Sigmoid colon (tissue), 7 donors: Measurements from ENCODE around the gene PRRT1B. TPM values are rescaled to one million over a fixed set of nuclear protein-coding genes. Genes with fewer than 3 reads are reported as not detected.

ENCODE experiments used
- DNase-seq: peaks from one replicate; pipeline ENCODE4 v3.0.0-alpha.2; 2019
- H3K27ac ChIP-seq, 4 donors: fragments of 200-600 bp; sonication (generic); one replicate each; pipeline ENCODE4 v1.5.1; 2016 to 2019; ENCODE audit warnings: mild to moderate bottlenecking in 1 of 4
- H3K27me3 ChIP-seq, 3 donors: fragments of 200-600 bp; sonication (generic); one replicate each; pipeline ENCODE4 v1.5.1; 2019; ENCODE audit warnings: mild to moderate bottlenecking in 1 of 3
- H3K36me3 ChIP-seq, 4 donors: fragments of 200-600 bp; sonication (generic); one replicate each; pipeline ENCODE4 v1.5.1; 2016 to 2019
- H3K4me1 ChIP-seq, 4 donors: fragments of 200-600 bp; sonication (generic); one replicate each; pipeline ENCODE4 v1.5.1; 2017 to 2019
- H3K4me3 ChIP-seq, 4 donors: fragments of 200-600 bp; sonication (generic); one replicate each; pipeline ENCODE4 v1.5.1; 2017 to 2019; ENCODE audit warnings: mild to moderate bottlenecking in 2 of 4, moderate library complexity in 1 of 4
- H3K9me3 ChIP-seq, 4 donors: fragments of 200-600 bp in 3 of 4; sonication (generic) in 3 of 4; one replicate each; pipeline versions ENCODE4 v1.5.1 to v1.6.1; 2013 to 2019
- CTCF ChIP-seq, 4 experiments: fragments of 450-650 bp in 3 of 4; fragments of 200-600 bp in 1 of 4; IDR thresholded peaks; one replicate each; pipeline ENCODE4 v1.5.1; 2016 to 2019; ENCODE audit warnings: antibody characterized with exemption in 4 of 4, mild to moderate bottlenecking in 3 of 4, moderate library complexity in 2 of 4
- EP300 ChIP-seq, 4 donors: sonication (generic); formaldehyde crosslinking; IDR thresholded peaks; one replicate each; pipeline ENCODE4 v1.6.1; 2017; ENCODE audit warnings: antibody characterized with exemption in 4 of 4
- POLR2A ChIP-seq, 2 donors: fragments of 450-650 bp; IDR thresholded peaks; one replicate each; pipeline ENCODE4 v1.6.1; 2016; ENCODE audit warnings: antibody characterized with exemption in 2 of 2, mild to moderate bottlenecking in 2 of 2, moderate library complexity in 2 of 2
- POLR2AphosphoS5 ChIP-seq, 4 donors: sonication (generic); formaldehyde crosslinking; IDR thresholded peaks; one replicate each; pipeline ENCODE4 v1.6.1; 2017; ENCODE audit warnings: antibody characterized with exemption in 4 of 4
- WGBS, 2 donors: extraction: QIAGEN DNeasy Blood & Tissue Kit; methylation state at CpG; one replicate each; pipeline ENCODE4 v1.1.7; 2013; 5-methylcytosine and 5-hydroxymethylcytosine counted together
- intact Hi-C: fragments of 100-400 bp; cut with DNase I; formaldehyde crosslinking; loops from one replicate; pipeline ENCODE4 v1.15.1; 2023
- polyA plus RNA-seq, 3 donors: library from polyadenylated mRNA; stranded (reverse); fragments of 200-250 nt; gene quantifications; one replicate each; pipeline ENCODE4 v1.2.3, GENCODE V29; 2013
- total RNA-seq, 4 donors: library from RNA; depleted of rRNA; stranded (reverse); fragments of >200 nt; gene quantifications; one replicate each; pipeline ENCODE4 v1.1.0, GENCODE V29; 2016
- donor health status: healthy with polysubstance abuse.
- donor health status: Bipolar disorder and iron deficiency.
- donor health status: healthy.

PRRT1B gene
- not detected for total RNA-seq
- 1 to 10 TPM in 2 of 3 donors, under 1 TPM in 1; 0.45 to 3.6 (median 1.4) TPM for polyA plus RNA-seq

DNA sequence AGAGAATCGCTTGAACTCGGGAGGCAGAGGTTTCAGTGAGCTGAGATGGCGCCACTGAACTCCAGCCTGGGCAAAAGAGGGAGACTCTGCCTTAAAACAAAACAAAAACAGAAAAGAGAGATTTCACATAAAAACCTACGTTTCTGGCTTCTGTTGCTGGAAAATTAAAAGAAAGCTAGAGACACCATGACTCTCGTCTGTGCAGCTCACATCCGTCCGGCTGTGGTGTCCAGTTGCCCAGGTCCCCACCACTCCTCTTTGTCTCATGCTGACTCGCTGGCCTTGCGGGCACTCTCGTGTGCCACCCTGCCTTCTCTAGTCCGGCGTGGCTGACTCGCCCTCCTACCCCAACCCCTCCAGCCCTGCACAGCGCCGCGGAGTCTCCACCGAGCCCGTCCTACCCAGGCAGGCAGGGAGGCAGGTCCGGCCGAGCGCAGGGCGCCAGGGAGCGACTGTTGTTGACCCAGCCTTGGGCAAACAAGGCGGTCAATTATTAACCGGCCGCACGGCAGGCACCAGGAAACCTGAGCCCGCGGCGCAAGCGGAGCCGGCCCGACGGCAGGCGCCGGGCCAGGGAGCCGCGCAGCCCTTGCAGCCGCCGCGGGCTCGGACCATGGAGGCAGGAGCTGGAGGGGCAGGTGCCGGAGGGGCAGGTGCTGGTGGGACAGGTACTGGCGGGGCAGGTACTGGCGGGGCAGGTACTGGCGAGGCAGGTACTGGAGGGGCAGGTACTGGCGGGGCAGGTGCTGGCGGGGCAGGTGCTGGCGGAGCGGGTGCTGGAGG is at the start of gene PRRT1B:
TSS of gene PRRT1B (plus strand) at position 521 of the 783 bp plus-strand sequence. CDS start at position 614, 93 bp downstream.
- DNase-seq: no peak
- Histone ChIP-seq H3K36me3 (no peaks in the 10 kb centered on the region), H3K27me3 (peaks cover 20 to 59% (median 26%) of the 10 kb centered on the region in 3 donors), H3K4me3 (peak within 1 kb of the TSS in 3 of 4 donors; percentile 24 to 36 (median 27)), H3K4me1 (peaks cover 0 to 21% (median 19%) of the 10 kb centered on the region in 4 donors), H3K27ac (no peak within 1 kb of the TSS), H3K9me3 (peaks cover 0 to 11% (median 11%) of the 10 kb centered on the region in 4 donors)
- TF ChIP-seq CTCF (IDR thresholded peaks at IDR 0.05) (no peak), POLR2AphosphoS5 (IDR thresholded peaks at IDR 0.05) (no peak), EP300 (IDR thresholded peaks at IDR 0.05) (no peak), POLR2A (IDR thresholded peaks at IDR 0.05) (no peak)
- intact Hi-C loops: no loop called here
- 11 to 25% methylated on average over 50 of the region's 50 CpGs for WGBS, 2 donors

DNA sequence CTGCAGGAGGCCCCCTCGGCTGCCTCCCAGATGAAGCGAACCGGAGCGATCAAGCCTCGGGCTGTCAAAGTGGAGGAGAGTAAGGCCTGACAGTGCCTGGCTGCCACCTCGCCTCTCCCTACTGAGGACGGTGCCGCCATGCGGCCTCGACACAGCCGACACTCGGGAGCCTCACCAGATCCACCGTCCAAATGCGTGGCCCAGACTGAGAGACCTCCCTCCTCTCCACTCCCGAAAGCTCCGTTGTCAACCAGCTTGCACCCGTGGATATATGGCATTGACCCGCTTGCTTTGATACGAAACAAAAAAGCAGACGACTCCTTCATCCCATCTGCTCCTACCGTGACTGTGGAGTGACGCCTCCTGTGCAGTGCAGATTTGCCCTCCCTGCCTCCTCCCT is 49.5 kb upstream of the PRRT1B start:
- Histone ChIP-seq H3K36me3 (peaks cover 47 to 98% (median 76%) of the 10 kb centered on the region in 4 donors), H3K4me3 (no peak overlapping the region), H3K9me3 (no peaks in the 10 kb centered on the region), H3K27ac (no peak overlapping the region), H3K4me1 (no peaks in the 10 kb centered on the region), H3K27me3 (no peaks in the 10 kb centered on the region)
- no peak for DNase-seq
- 91% methylated on average over 22 of the region's 22 CpGs for WGBS, 2 donors
- intact Hi-C loops: no loop called here
- no peak for TF ChIP-seq CTCF (IDR thresholded peaks at IDR 0.05)
- no peak for TF ChIP-seq POLR2A (IDR thresholded peaks at IDR 0.05)
- no peak for TF ChIP-seq EP300 (IDR thresholded peaks at IDR 0.05)
- TF ChIP-seq POLR2AphosphoS5 (IDR thresholded peaks at IDR 0.05): no peak

GRCh38 chr9:131496844-131497405 is 48.4 kb upstream of the PRRT1B start:
- Histone ChIP-seq H3K27ac (no peak overlapping the region), H3K9me3 (no peaks in the 10 kb centered on the region), H3K36me3 (peaks cover 35 to 87% (median 65%) of the 10 kb centered on the region in 4 donors), H3K27me3 (no peaks in the 10 kb centered on the region), H3K4me3 (no peak overlapping the region), H3K4me1 (peaks cover 0 to 7% (median 6%) of the 10 kb centered on the region in 4 donors)
- 47 to 78% methylated on average over 10 of the region's 10 CpGs for WGBS, 2 donors
- no peak for DNase-seq
- TF ChIP-seq POLR2AphosphoS5 (IDR thresholded peaks at IDR 0.05) (no peak), EP300 (IDR thresholded peaks at IDR 0.05) (no peak), CTCF (IDR thresholded peaks at IDR 0.05) (no peak), POLR2A (IDR thresholded peaks at IDR 0.05) (no peak)
- intact Hi-C loops: no loop called here

DNA sequence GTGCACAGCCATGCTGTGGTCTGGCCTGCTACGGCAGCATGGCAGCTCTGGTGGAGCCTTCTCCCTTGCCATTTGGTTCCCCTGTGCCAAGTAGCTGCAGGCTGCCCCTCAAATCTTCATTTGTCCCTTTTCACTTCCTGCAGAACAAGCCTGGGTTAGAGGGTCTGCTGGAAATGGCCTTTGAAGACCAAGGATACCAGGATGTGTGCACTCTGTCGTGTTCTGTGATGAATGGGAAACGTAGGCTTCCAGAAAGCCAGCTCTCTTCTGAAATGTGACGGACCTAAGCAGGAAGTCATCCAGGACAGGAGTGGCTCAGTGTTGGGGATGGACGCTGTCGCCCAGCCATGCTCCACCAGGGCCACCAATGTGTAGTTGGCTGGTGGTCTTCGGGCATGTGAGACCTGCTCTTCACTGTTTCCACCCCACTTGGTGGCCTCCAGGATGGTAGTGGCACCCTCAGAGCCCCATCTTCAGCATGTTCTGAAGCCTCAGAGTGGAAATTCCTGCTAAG is 46.0 kb upstream of the PRRT1B start:
- TF ChIP-seq POLR2A (IDR thresholded peaks at IDR 0.05) (no peak), CTCF (IDR thresholded peaks at IDR 0.05) (no peak), POLR2AphosphoS5 (IDR thresholded peaks at IDR 0.05) (no peak), EP300 (IDR thresholded peaks at IDR 0.05) (no peak)
- Histone ChIP-seq H3K27ac (no peak overlapping the region), H3K27me3 (no peaks in the 10 kb centered on the region), H3K4me3 (no peak overlapping the region), H3K36me3 (peaks cover 18 to 63% (median 41%) of the 10 kb centered on the region in 4 donors), H3K9me3 (no peaks in the 10 kb centered on the region), H3K4me1 (peaks cover 0 to 23% (median 21%) of the 10 kb centered on the region in 4 donors)
- no peak for DNase-seq
- 88 to 90% methylated on average over 7 of the region's 7 CpGs for WGBS, 2 donors
- intact Hi-C loops: no loop called here
